Stomach (tissue), 19 donors: ENCODE results near the gene KLK10. TPM values are rescaled to one million over a fixed set of nuclear protein-coding genes. Genes with fewer than 3 reads are reported as not detected.
A peak's percentile ranks its signal among the peaks of the same experiment; 100 is the strongest.

ENCODE experiments used
- DNase-seq, 2 donors: peaks; one replicate each; pipeline versions ENCODE4 v3.0.0 to v3.0.0-alpha.2; 2013 to 2019
- H3K27ac ChIP-seq, 5 donors: fragments of 200-600 bp in 4 of 5; sonication (generic) in 4 of 5; one replicate each; pipeline ENCODE4 v1.5.1; 2013 to 2019; ENCODE audit warnings: mild to moderate bottlenecking in 1 of 5, moderate library complexity in 1 of 5
- H3K27me3 ChIP-seq, 3 donors: fragments of 200-600 bp; sonication (generic); one replicate each; pipeline ENCODE4 v1.5.1; 2017 to 2019; ENCODE audit warnings: mixed run types in 1 of 3
- H3K36me3 ChIP-seq, 4 donors: fragments of 200-600 bp; sonication (generic); 1 replicate in 3 of 4; 2 replicates in 1 of 4; pipeline ENCODE4 v1.5.1; 2016 to 2019
- H3K4me1 ChIP-seq, 4 donors: fragments of 200-600 bp; sonication (generic); one replicate each; pipeline ENCODE4 v1.5.1; 2016 to 2019
- H3K4me3 ChIP-seq, 4 donors: fragments of 200-600 bp; sonication (generic) in 3 of 4; one replicate each; pipeline ENCODE4 v1.5.1; 2016 to 2019; ENCODE audit warnings: mild to moderate bottlenecking in 1 of 4
- H3K9me3 ChIP-seq, 4 donors: fragments of 200-600 bp; sonication (generic); one replicate each; pipeline ENCODE4 v1.5.1; 2016 to 2019
- EP300 ChIP-seq: sonication (generic); formaldehyde crosslinking; IDR thresholded peaks from one replicate; pipeline ENCODE4 v1.6.1; 2017; ENCODE audit warnings: antibody characterized with exemption
- POLR2A ChIP-seq, 4 donors: fragments of 450-650 bp; IDR thresholded peaks; one replicate each; pipeline ENCODE4 v1.6.1; 2016; ENCODE audit warnings: antibody characterized with exemption in 4 of 4, control low read depth in 2 of 4, mild to moderate bottlenecking in 1 of 4, moderate library complexity in 1 of 4
- POLR2AphosphoS5 ChIP-seq, 3 donors: sonication (generic); formaldehyde crosslinking; IDR thresholded peaks; one replicate each; pipeline ENCODE4 v1.6.1; 2016; ENCODE audit warnings: antibody characterized with exemption in 3 of 3
- WGBS, 5 donors: extraction: QIAGEN DNeasy Blood & Tissue Kit in 3 of 5; methylation state at CpG; one replicate each; pipeline versions ENCODE4 v1.1.5 to v1.1.7; 2013 to 2018; 5-methylcytosine and 5-hydroxymethylcytosine counted together
- intact Hi-C: fragments of 100-400 bp; cut with DNase I; formaldehyde crosslinking; loops from one replicate; pipeline ENCODE4 v1.15.1; 2023; ENCODE audit warnings: low total_unique reads
- long read RNA-seq, 10 donors: transcript quantifications; one replicate each; lab custom pipeline, GENCODE V29; 2026
- polyA plus RNA-seq, 3 donors: library from polyadenylated mRNA; stranded (reverse); fragments of 200-250 nt; gene quantifications; one replicate each; pipeline ENCODE4 v1.2.3, GENCODE V29; 2013
- total RNA-seq, 5 donors: library from RNA; depleted of rRNA; stranded (reverse); fragments of >200 nt; gene quantifications; one replicate each; pipeline versions ENCODE4 v1.1.0 to v1.2.3, GENCODE V29; 2014 to 2016
- TF ChIP-seq, protein P1 (sequence below), 7 experiments: fragments of 450-650 bp in 4 of 7; fragments of 200-600 bp in 3 of 7; sonication (generic) in 3 of 7; IDR thresholded peaks; one replicate each; pipeline ENCODE4 v1.5.1; 2016 to 2019; ENCODE audit warnings: antibody characterized with exemption in 7 of 7, control low read depth in 2 of 7, mild to moderate bottlenecking in 1 of 7
- donor health status: healthy with polysubstance abuse.
- donor health status: Bipolar disorder and iron deficiency.
- donor health status: healthy.

The KLK10 gene
- total RNA-seq (1 to 10 TPM in 1 of 5 donors, not detected in 4; 1.3 TPM), polyA plus RNA-seq (10 to 100 TPM in 1 of 3 donors, 1 to 10 TPM in 2; 2.1 to 62.7 (median 3.8) TPM)
- long read RNA-seq, donor 1 = 0 reads
- long read RNA-seq, donor 2 = 0 reads
- long read RNA-seq, donor 3 = 0 reads
- long read RNA-seq, donor 4 = 0 reads
- long read RNA-seq, donor 5 = 0 reads
- long read RNA-seq, donor 6 = 0 reads
- long read RNA-seq, donor 7, partial matches to known transcripts = 0 of 1 reads
- long read RNA-seq, donor 7, other reads (novel, unspliced or antisense) = 0 of 1 reads
- long read RNA-seq, donor 8 = 0 reads
- long read RNA-seq, donor 9 = 0 reads
- long read RNA-seq, donor 10 = 0 reads

GRCh38 chr19:51019544-51019925 is at the start of gene KLK10:
KLK10 (minus strand) TSS chr19:51019709; CDS start chr19:51019130, 579 bp downstream.
- Histone ChIP-seq H3K27me3 (peaks cover 8 to 82% (median 43%) of the 10 kb centered on the region in 3 donors), H3K4me1 (peaks cover 27 to 48% (median 45%) of the 10 kb centered on the region in 4 donors), H3K36me3 (no peaks in the 10 kb centered on the region), H3K27ac (peak within 1 kb of the TSS in 2 of 5 donors; percentile 12 to 46), H3K4me3 (peak within 1 kb of the TSS; percentile 29 to 54 (median 40)), H3K9me3 (no peaks in the 10 kb centered on the region)
- DNase-seq = no peak
- 2 to 4% (median 3%) methylated on average over 6 to 14 of the region's 14 CpGs for WGBS, 5 donors
- intact Hi-C loops = loop anchor here (2.0 kb wide), 1 partner anchor 75 kb away; no protein-coding TSS in a partner anchor
- TF ChIP-seq, protein P1, sequence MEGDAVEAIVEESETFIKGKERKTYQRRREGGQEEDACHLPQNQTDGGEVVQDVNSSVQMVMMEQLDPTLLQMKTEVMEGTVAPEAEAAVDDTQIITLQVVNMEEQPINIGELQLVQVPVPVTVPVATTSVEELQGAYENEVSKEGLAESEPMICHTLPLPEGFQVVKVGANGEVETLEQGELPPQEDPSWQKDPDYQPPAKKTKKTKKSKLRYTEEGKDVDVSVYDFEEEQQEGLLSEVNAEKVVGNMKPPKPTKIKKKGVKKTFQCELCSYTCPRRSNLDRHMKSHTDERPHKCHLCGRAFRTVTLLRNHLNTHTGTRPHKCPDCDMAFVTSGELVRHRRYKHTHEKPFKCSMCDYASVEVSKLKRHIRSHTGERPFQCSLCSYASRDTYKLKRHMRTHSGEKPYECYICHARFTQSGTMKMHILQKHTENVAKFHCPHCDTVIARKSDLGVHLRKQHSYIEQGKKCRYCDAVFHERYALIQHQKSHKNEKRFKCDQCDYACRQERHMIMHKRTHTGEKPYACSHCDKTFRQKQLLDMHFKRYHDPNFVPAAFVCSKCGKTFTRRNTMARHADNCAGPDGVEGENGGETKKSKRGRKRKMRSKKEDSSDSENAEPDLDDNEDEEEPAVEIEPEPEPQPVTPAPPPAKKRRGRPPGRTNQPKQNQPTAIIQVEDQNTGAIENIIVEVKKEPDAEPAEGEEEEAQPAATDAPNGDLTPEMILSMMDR (IDR thresholded peaks at IDR 0.05) = no peak
- TF ChIP-seq EP300 = no peak
- no peak for TF ChIP-seq POLR2AphosphoS5 (IDR thresholded peaks at IDR 0.05)
- no peak for TF ChIP-seq POLR2A (IDR thresholded peaks at IDR 0.05)

- DNase-seq = peak in 1 of 2 donors; percentile 17
- no peaks in the 10 kb centered on the region for H3K9me3 ChIP-seq
- H3K4me3 ChIP-seq = no peak overlapping the region
- peaks cover 10 to 31% (median 21%) of the 10 kb centered on the region in 4 donors for H3K4me1 ChIP-seq
- intact Hi-C loops = no loop called here
- TF ChIP-seq POLR2AphosphoS5 (IDR thresholded peaks at IDR 0.05) = no peak
- H3K36me3 ChIP-seq = no peaks in the 10 kb centered on the region
- H3K27ac ChIP-seq = no peak overlapping the region
- H3K27me3 ChIP-seq = peaks cover 6 to 38% (median 11%) of the 10 kb centered on the region in 3 donors
- 70 to 80% (median 70%) methylated on average over 7 of the region's 7 CpGs for WGBS, 5 donors
Observed at GRCh38 chr19:51066393-51067186, 47.1 kb upstream of the KLK10 start.

- peaks cover 6 to 41% (median 11%) of the 10 kb centered on the region in 3 donors for H3K27me3 ChIP-seq
- peak overlapping the region in 1 of 5 donors; percentile 44 for H3K27ac ChIP-seq
- intact Hi-C loops = no loop called here
- peaks cover 10 to 21% (median 16%) of the 10 kb centered on the region in 4 donors for H3K4me1 ChIP-seq
- no peaks in the 10 kb centered on the region for H3K9me3 ChIP-seq
- H3K36me3 ChIP-seq = no peaks in the 10 kb centered on the region
- WGBS, 5 donors = 10 to 17% (median 15%) methylated on average over 23 to 25 of the region's 25 CpGs
- DNase-seq = peak; percentile 12 to 27
- H3K4me3 ChIP-seq = peak overlapping the region; percentile 22 to 41 (median 26)
- TF ChIP-seq POLR2AphosphoS5 (IDR thresholded peaks at IDR 0.05) (no peak), EP300 (no peak), POLR2A (IDR thresholded peaks at IDR 0.05) (no peak)
- TF ChIP-seq, protein P1 (IDR thresholded peaks at IDR 0.05) = no peak
Observed at GRCh38 chr19:51065221-51065960, 45.9 kb upstream of the KLK10 start.

DNA sequence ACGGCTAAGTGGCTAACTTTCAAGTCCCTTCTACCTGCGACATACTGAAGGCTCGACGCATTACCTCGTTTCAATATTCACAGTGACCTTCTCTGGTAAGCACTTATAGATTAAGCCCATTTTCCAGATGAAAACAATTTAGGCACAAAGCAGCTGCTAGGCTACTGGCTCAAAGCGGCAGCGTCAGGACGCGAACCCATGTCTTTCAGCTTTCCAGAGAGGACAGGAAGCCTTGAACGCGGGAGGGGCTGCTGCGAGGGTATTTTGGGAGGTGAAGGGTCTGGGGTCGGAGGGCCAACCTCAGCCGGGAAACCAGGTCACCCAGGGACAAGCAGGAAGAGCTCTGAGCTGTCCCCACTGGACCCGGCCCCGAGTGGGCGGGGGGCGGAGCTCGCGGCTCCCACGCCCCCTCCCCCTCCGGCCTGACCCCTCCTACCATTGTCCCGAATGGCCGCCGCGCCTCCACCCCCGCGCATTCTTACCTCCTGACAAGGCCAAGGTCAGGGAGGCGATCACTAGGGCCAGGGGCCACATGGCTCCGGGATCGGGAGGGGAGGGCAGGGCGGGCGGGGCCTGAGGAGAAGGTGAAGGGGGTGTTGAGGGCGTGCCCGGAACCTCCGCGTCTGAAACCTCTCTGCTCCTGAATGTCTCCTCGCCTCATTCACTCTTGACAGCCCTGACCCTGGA is 45.2 kb upstream of the KLK10 start, which contains the start of gene KLK13:
KLK13 (minus strand) TSS at position 559 of the 687 bp plus-strand sequence; CDS start at position 534, 25 bp downstream.
- DNase-seq = peak; percentile 46 to 49
- Histone ChIP-seq H3K4me1 (peaks cover 10 to 18% (median 13%) of the 10 kb centered on the region in 4 donors), H3K27ac (peak within 1 kb of the TSS in 2 of 5 donors; percentile 0 to 44), H3K27me3 (peaks cover 6 to 48% (median 11%) of the 10 kb centered on the region in 3 donors), H3K4me3 (peak within 1 kb of the TSS; percentile 22 to 41 (median 26)), H3K9me3 (no peaks in the 10 kb centered on the region), H3K36me3 (no peaks in the 10 kb centered on the region)
- intact Hi-C loops = no loop called here
- peak in 1 of 3 donors; percentile 20 for TF ChIP-seq POLR2AphosphoS5 (IDR thresholded peaks at IDR 0.05)
- no peak for TF ChIP-seq POLR2A (IDR thresholded peaks at IDR 0.05)
- TF ChIP-seq, protein P1 (IDR thresholded peaks at IDR 0.05) = no peak
- 17 to 25% (median 19%) methylated on average over 25 to 38 of the region's 38 CpGs for WGBS, 5 donors
